ENCODE results near the gene SNAPC2.
"Not testable (repeated sequence)": the region's sequence is repeated elsewhere in the genome, so short reads cannot be mapped to it uniquely, and the experiment has no call there.

Gene SNAPC2

GRCh38 chr19:7888826-7889217 is 31.3 kb upstream of the SNAPC2 start:
- DNase-seq: no peak

- DNase-seq: not testable (repeated sequence)
Observed at GRCh38 chr19:7893362-7894101, 26.6 kb upstream of the SNAPC2 start.

DNA sequence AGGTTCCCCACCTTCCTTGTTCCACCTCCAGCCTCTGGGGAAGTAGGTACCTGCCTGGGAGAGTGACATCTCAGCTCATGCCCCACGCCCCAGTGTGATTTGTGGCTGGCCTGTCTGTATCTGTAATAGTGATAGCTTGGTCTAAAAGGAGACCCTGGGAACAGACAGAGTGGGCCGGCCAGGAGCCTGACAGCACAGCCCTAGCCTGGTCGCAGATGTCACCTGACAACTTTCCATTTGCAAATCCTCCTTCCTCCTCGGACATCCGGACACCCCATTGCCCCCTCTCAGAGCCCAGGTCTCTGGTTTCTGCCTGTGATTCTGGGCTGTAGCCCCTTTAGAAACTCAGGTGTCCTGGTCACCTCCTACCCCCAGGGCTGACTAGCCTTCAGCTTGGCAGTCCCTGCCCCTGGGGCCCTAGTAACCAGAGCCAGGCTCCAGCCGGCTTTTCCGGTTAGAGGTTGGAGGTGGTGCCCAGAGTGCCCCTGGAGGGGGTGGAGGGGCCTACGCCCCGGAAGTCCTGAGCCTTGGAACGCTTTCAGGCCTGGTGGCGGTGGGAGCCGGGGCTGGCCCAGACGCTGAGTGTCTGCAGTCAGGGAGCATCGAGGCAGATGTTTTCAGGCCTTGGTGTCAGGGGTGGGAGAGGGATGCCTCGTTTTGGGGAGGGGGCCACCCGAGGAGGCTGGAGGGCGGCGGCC is 25.4 kb upstream of the SNAPC2 start:
- DNase-seq: no peak

DNA sequence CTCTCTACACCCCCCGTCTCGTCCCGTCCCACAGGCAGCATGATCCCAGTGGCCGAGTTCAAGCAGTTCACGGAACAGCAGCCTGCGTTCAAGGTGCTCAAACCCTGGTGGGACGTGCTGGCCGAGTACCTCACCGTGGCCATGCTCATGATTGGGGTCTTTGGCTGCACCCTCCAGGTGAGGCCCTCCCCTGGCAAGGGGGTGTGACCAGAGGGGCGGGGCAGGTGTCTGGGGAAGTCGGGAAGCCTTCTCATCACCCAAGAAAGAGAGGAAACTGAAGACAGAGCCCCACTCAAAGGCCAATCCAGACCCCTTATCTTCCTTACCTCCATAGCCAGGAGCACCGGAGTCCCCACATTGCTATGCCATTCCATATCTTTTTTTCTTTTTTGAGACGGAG is 24.6 kb upstream of the SNAPC2 start:
- no peak for DNase-seq

DNA sequence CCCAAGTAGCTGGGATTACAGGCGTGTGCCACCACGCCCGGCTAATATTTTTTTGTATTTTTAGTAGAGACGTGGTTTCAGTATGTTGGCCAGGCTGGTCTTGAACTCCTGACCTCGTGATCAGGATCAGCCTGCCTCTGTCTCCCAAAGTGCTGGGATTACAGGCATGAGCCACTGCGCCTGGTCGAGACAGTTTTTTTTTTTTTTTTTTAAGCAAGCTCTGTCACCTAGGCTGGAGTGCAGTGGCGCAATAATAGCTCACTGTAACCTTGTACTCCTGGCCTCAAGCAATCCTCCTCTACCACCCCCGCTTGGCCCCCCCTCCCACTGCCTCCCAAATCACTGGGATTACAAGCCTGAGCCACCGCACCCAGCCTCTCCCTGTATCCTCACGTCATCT is 22.8 kb upstream of the SNAPC2 start:
- DNase-seq: no peak

GRCh38 chr19:7898967-7899366 is 21.2 kb upstream of the SNAPC2 start:
- DNase-seq: no peak

- no peak for DNase-seq
Observed at GRCh38 chr19:7899751-7900378, 20.3 kb upstream of the SNAPC2 start.

DNA sequence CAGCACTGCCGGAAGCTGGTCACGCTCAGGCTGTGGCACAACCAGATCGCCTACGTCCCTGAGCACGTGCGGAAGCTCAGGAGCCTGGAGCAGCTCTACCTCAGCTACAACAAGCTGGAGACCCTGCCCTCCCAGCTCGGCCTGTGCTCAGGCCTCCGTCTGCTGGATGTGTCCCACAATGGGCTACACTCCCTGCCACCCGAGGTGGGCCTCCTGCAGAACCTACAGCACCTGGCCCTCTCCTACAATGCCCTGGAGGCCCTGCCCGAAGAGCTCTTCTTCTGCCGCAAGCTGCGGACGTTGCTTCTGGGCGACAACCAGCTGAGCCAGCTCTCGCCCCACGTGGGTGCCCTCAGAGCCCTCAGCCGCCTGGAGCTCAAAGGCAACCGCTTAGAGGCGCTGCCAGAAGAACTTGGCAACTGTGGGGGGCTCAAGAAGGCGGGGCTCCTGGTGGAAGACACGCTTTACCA is 19.7 kb upstream of the SNAPC2 start:
- DNase-seq: no peak

DNA sequence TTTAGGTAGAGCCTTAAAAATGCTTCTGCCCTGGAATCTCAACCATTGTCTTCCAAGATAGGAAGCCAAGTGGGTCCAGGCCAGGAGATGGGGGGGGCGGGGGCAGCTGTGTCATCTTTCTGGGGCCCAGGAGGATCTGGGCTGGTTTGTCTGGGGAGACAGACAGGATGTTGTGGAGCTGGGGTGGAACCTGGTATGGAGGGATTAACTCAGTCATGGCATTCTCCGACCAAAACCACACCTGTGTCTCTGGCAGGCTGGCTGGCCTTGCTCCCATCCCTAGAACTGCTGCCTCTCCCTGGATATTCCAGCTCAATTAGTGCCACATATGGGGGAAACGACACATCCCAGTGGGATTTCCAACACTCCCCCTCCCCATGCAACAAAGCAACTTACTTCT is 19.2 kb upstream of the SNAPC2 start:
- DNase-seq: no peak

- no peak for DNase-seq
Observed at GRCh38 chr19:7901337-7901736, 18.8 kb upstream of the SNAPC2 start.

GRCh38 chr19:7902796-7903243 is 17.3 kb upstream of the SNAPC2 start:
- no peak for DNase-seq

- DNase-seq: peak; percentile 100
Observed at GRCh38 chr19:7903244-7904073, 16.7 kb upstream of the SNAPC2 start, which contains the start of gene MAP2K7. Gene MAP2K7 (plus strand): TSS chr19:7903877. CDS start chr19:7903945, 68 bp downstream.

DNA sequence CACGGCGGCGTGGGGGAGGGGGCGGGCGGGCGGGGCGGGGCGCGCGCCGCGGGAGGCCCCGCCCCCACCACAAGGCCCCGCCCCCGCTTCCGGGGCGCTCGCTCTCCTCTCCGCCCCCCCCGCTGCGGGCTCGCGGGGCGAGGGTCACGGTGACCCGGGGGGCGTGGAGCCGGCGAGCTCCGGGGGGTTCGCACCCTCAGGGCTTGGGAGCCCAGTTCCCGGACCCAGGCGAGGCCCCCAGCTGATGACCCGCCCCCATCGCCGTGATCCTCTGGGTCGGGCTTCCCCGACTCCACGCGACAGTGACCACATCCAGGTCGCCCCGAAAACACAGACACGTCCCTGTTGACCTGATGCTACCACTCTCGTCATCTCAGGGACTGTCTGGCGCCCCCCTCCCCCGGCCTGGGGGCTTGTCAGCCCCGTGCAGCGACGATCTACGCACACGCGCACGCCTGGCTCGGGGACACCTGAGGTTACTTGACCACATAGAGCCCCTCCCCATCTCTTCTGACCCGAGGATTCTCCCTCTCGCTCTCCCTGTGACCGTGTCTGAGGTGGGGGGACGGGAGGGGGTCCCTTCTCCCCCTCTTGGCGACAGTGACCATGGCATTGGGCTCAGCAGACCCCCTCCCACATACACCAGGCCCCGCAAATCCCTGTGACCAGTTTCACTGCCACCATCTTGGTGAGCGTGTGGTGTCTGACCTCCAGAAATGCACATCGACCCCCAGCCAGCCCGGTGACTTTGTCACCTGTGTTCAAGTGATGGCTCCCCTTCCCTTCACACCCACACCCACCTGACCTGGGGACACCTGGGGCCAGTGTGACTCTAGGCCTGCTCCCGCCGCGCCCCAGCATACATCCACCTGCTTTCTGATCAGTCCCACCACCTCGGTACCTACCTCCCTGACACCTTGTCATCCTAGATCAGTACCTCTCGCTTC is 15.8 kb upstream of the SNAPC2 start:
- DNase-seq: no peak

GRCh38 chr19:7905268-7905667 is 14.9 kb upstream of the SNAPC2 start:
- no peak for DNase-seq

DNA sequence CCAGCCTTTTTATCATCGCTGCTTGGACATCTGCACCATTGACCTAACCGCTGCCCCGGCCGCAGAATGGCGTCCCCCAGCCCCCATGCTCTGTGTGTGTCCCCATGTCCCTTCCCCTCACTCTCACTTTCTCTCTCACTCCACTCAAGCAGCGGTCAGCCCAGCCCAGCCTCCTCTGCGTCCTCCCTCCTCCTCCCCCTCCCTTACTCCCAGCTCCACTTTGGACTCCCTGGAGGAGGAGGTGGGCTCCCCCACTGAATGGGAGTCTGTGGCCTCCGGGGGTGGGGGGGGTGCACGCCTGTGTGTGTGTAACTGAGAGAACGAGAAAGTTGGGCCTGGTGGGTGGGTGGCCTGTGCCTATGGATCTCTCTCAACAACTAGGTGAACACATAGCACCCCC is 14.3 kb upstream of the SNAPC2 start:
- no peak for DNase-seq

DNA sequence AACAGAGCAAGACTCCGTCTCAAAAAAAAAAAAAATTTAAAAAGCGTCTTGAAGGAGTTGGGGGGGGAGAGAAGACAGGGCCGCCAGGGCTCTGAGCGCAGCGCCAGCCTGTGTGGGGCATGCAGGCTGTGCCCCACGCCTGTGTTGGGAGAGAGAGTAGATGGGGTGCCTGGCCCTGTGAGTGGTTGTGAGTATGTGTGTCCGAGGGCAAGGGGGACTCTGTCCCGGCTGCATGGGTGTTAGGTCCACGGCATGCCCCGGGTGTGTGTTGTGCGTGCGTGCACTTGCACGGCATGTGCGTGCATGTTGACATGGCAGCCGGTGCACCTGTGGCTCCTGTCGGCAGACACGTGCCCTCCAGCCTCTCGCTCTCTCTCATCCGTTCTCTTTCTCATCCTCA is 13.0 kb upstream of the SNAPC2 start:
- no peak for DNase-seq

DNA sequence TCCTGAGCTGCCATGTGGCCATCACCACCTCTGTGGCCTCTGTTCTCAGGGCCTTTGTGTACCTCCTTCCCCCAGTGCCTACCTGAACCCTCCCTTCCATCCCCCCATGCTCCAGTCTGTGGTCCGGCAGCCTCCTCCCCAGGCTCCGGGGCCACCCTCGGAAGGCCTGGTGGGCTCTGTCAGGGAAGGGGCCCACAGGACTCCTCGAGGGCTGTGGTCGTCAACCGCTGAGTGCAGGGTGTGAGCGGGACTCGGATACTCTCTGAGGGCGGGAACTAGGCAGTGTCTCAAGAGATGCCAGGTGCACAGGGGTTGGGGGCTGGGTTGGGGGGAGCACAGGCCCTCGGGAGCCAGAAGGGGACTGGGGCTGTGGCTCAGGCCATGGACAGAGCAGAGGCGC is 12.6 kb upstream of the SNAPC2 start:
- DNase-seq: no peak

DNA sequence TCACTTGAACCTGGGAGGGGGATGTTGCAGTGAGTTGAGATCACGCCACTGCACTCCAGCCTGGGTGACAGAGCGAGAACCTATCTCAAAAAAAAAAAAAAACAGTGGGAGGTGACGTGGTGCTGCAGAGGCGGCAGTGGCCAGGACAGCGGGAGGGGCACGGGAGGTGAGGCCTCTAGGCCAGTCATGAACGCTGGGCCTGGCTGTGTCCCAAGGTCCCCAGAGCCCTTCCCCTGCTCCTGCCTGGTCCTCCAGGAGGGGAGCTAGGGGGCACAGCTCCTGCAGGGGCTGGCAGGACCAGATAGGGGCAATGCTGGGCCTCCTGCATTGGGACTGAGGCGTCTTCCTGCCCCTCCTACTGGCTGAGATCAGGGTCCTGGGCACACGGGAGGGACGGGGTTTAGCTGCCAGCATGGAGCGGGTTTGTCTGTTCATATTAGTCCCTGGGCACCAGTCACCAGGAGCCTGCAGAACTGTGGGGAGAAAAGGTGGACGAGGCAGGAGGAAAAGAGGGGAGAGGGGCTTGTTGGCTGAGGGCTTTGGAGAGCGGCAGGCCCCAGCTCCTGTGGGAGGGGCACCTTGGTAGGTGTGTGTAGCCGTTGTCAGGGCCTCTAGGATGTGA is 11.9 kb upstream of the SNAPC2 start:
- DNase-seq: no peak

GRCh38 chr19:7908742-7909461 is 11.2 kb upstream of the SNAPC2 start:
- no peak for DNase-seq

DNA sequence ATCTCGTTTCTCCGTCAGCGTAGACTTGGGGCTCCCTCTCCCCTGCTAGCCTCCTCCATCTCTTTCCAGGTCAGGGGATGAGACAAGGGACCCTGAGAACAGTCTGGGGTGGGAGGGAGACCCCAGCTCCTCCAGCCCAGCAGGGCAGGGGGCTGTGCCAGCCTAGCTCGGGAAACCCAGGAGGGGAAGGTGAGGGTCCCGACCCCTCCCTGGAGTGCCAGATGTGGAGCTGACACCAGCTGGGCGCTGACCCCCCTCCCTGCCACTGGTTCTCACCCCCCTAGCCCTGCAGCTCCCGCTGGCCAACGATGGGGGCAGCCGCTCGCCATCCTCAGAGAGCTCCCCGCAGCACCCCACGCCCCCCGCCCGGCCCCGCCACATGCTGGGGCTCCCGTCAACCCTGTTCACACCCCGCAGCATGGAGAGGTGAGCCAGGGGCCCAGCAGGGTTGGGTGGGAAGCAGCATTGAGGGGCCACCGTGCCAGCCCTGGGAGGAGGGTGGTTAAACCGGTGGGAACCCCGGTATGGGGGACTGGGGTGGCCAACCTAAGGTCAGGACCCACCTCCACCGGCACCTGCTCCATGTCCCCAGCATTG is 10.6 kb upstream of the SNAPC2 start:
- no peak for DNase-seq

Measured in activated CD4-positive, alpha-beta T cell treated with anti-CD3 and anti-CD28 coated beads for 4 hours (primary cell).